Measurements from ENCODE around the gene ERGIC1. TPM values are rescaled to one million over a fixed set of nuclear protein-coding genes. Genes with fewer than 3 reads are reported as not detected.

Gene ERGIC1
- total and polyA plus RNA-seq, 2 of the 8 experiments (the other 6 are each of a cell fraction or from before 2014, with no cell fraction given) = 95.3 to 106 TPM

GRCh38 chr5:172875505-172876279, 41.6 kb downstream of the ERGIC1 start (continued):
- TF ChIP-seq CHD7 (IDR thresholded peaks at IDR 0.05; ENCODE audit: insufficient replicate concordance, low read length) (no peak), HDAC6 (IDR thresholded peaks at IDR 0.05; ENCODE audit: low read depth, low read length) (no peak), TBP (IDR thresholded peaks at IDR 0.05; ENCODE audit: low read depth, low read length) (no peak), JUND (IDR thresholded peaks at IDR 0.05; ENCODE audit: low read length) (no peak), MAFK (IDR thresholded peaks at IDR 0.05; ENCODE audit: low read depth, low read length) (no peak), KDM1A (IDR thresholded peaks at IDR 0.05; ENCODE audit: borderline replicate concordance, low read length) (no peak)
